AG08396 (cell line): Measurements from ENCODE around the gene CACUL1.
"Not testable (repeated sequence)": the region's sequence is repeated elsewhere in the genome, so short reads cannot be mapped to it uniquely, and the experiment has no call there.

Experiments used
- DNase-seq: peaks from one replicate; pipeline ENCODE4 v3.0.0; 2012; ENCODE audit warnings: low spot score, mixed read lengths

Gene CACUL1

GRCh38 chr10:118687472-118687871 lies 67.3 kb downstream of the CACUL1 start:
- DNase-seq, result no peak

GRCh38 chr10:118682533-118682932 lies 72.2 kb downstream of the CACUL1 start:
- DNase-seq, result no peak

- DNase-seq, result no peak
Measured at GRCh38 chr10:118680197-118680596, 74.6 kb downstream of the CACUL1 start.

- no peak for DNase-seq
Measured at GRCh38 chr10:118674226-118674919, 80.4 kb downstream of the CACUL1 start.

- no peak for DNase-seq
Measured at GRCh38 chr10:118672766-118673715, 81.7 kb downstream of the CACUL1 start.

GRCh38 chr10:118672153-118672552 lies 82.6 kb downstream of the CACUL1 start:
- no peak for DNase-seq

- DNase-seq, result not testable (repeated sequence)
Measured at GRCh38 chr10:118671221-118671620, 83.5 kb downstream of the CACUL1 start.

GRCh38 chr10:118670472-118671124 lies 84.2 kb downstream of the CACUL1 start:
- no peak for DNase-seq

GRCh38 chr10:118669835-118670234 lies 84.9 kb downstream of the CACUL1 start:
- DNase-seq, result no peak

- DNase-seq, result peak; percentile 58
Measured at GRCh38 chr10:118669020-118669791, 85.6 kb downstream of the CACUL1 start.

GRCh38 chr10:118668228-118668952 lies 86.4 kb downstream of the CACUL1 start:
- DNase-seq, result no peak

GRCh38 chr10:118667732-118668131 lies 87.0 kb downstream of the CACUL1 start:
- DNase-seq, result no peak

- no peak for DNase-seq
Measured at GRCh38 chr10:118666350-118666749, 88.4 kb downstream of the CACUL1 start.

- DNase-seq, result no peak
Measured at GRCh38 chr10:118664321-118664720, 90.4 kb downstream of the CACUL1 start.

- no peak for DNase-seq
Measured at GRCh38 chr10:118663176-118663575, 91.6 kb downstream of the CACUL1 start.

GRCh38 chr10:118662228-118663035 lies 92.3 kb downstream of the CACUL1 start:
- no peak for DNase-seq

- no peak for DNase-seq
Measured at GRCh38 chr10:118658762-118659161, 96.0 kb downstream of the CACUL1 start.

GRCh38 chr10:118658168-118658567 lies 96.6 kb downstream of the CACUL1 start:
- not testable (repeated sequence) for DNase-seq

- not testable (repeated sequence) for DNase-seq
Measured at GRCh38 chr10:118645294-118645693, 109.5 kb downstream of the CACUL1 start.

GRCh38 chr10:118642228-118642627 lies 112.5 kb downstream of the CACUL1 start:
- DNase-seq, result no peak
